CD14-positive monocyte (primary cell): ENCODE measurements around the gene ARHGAP21. TPM values are rescaled to one million over a fixed set of nuclear protein-coding genes. Genes with fewer than 3 reads are reported as not detected.

ENCODE experiments used
- DNase-seq, 3 donors: peaks; one replicate each; pipeline ENCODE4 v3.0.0-alpha.2; 2011 to 2022
- H2AFZ ChIP-seq: 2 replicates; pipeline ENCODE4 v1.6.0; 2012; ENCODE audit warnings: mild to moderate bottlenecking, low read depth, low read length, inconsistent platforms; ENCODE audit not compliant: insufficient read depth, poor library complexity, severe bottlenecking
- H3K27ac ChIP-seq, 2 donors: 1 replicate in 1 of 2; 2 replicates in 1 of 2; pipeline ENCODE4 v1.5.1; 2012 to 2013; ENCODE audit warnings: low read length in 2 of 2, control low read depth in 1 of 2, inconsistent platforms in 1 of 2, low read depth in 1 of 2, mild to moderate bottlenecking in 1 of 2
- H3K27me3 ChIP-seq, 2 donors: one replicate each; pipeline versions ENCODE4 v1.6.0 to v1.6.1; 2011 to 2013; ENCODE audit warnings: low read length in 2 of 2; ENCODE audit not compliant: control insufficient read depth in 2 of 2, insufficient read depth in 2 of 2
- H3K36me3 ChIP-seq, 2 donors: replicated peaks in 1 of 2; 1 replicate in 1 of 2; 2 replicates in 1 of 2; pipeline versions ENCODE4 v1.5.1 to v1.6.1; 2012 to 2013; ENCODE audit warnings: low read length in 2 of 2, control low read depth in 1 of 2, inconsistent platforms in 1 of 2, mild to moderate bottlenecking in 1 of 2; ENCODE audit not compliant: insufficient read depth in 2 of 2, control insufficient read depth in 1 of 2
- H3K4me1 ChIP-seq, 2 donors: 1 replicate in 1 of 2; 2 replicates in 1 of 2; pipeline versions ENCODE4 v1.5.1 to v1.6.1; 2012 to 2013; ENCODE audit warnings: low read length in 2 of 2, control low read depth in 1 of 2, inconsistent platforms in 1 of 2, mild to moderate bottlenecking in 1 of 2, moderate library complexity in 1 of 2; ENCODE audit not compliant: insufficient read depth in 2 of 2, control insufficient read depth in 1 of 2
- H3K4me2 ChIP-seq: replicated peaks from 2 replicates; pipeline ENCODE3; 2012; ENCODE audit warnings: low read length, moderate library complexity, mild to moderate bottlenecking; ENCODE audit not compliant: poor library complexity, severe bottlenecking; ENCODE audit errors: extremely low read depth
- H3K4me3 ChIP-seq, 3 experiments: fragments of 200-600 bp in 1 of 3; sonication (generic) in 1 of 3; replicated peaks in 1 of 3; 1 replicate in 2 of 3; 2 replicates in 1 of 3; pipeline ENCODE4 v1.5.1; 2011 to 2013; ENCODE audit warnings: low read length in 3 of 3, mild to moderate bottlenecking in 3 of 3, control low read depth in 2 of 3, low read depth in 2 of 3, inconsistent platforms in 1 of 3, moderate library complexity in 1 of 3
- H3K79me2 ChIP-seq: 2 replicates; pipeline ENCODE4 v1.6.0; 2012; ENCODE audit warnings: mild to moderate bottlenecking, control low read depth, inconsistent platforms, low read length, moderate library complexity; ENCODE audit not compliant: insufficient read depth
- H3K9ac ChIP-seq: 2 replicates; pipeline ENCODE4 v1.6.0; 2017; ENCODE audit warnings: low read length, mild to moderate bottlenecking; ENCODE audit not compliant: insufficient read depth, poor library complexity, severe bottlenecking
- H3K9me3 ChIP-seq, 2 donors: replicated peaks in 1 of 2; 1 replicate in 1 of 2; 2 replicates in 1 of 2; pipeline versions ENCODE4 v1.5.1 to v1.6.1; 2012 to 2013; ENCODE audit warnings: low read length in 2 of 2, control low read depth in 1 of 2; ENCODE audit not compliant: control insufficient read depth in 1 of 2, insufficient read depth in 1 of 2
- H4K20me1 ChIP-seq: 2 replicates; pipeline ENCODE4 v1.6.0; 2012; ENCODE audit warnings: mild to moderate bottlenecking, low read length, control low read depth, moderate library complexity; ENCODE audit not compliant: insufficient read depth
- H3K27ac Mint-ChIP-seq, 7 donors: one replicate each; pipeline ENCODE4 v1.8.0; 2020; ENCODE audit warnings: mild to moderate bottlenecking in 7 of 7, mixed read lengths in 7 of 7, moderate library complexity in 6 of 7, inconsistent platforms in 2 of 7
- H3K27me3 Mint-ChIP-seq, 3 donors: one replicate each; pipeline ENCODE4 v1.8.0; 2021 to 2022; ENCODE audit warnings: low read depth in 3 of 3, mild to moderate bottlenecking in 3 of 3, mixed read lengths in 3 of 3, moderate library complexity in 3 of 3, inconsistent platforms in 1 of 3
- H3K36me3 Mint-ChIP-seq, 2 donors: one replicate each; pipeline ENCODE4 v1.8.0; 2020; ENCODE audit warnings: mixed read lengths in 2 of 2, inconsistent platforms in 1 of 2, mild to moderate bottlenecking in 1 of 2
- H3K4me1 Mint-ChIP-seq: one replicate; pipeline ENCODE4 v1.8.0; 2020; ENCODE audit warnings: mild to moderate bottlenecking, mixed read lengths
- H3K4me3 Mint-ChIP-seq, 2 donors: one replicate each; pipeline ENCODE4 v1.8.0; 2020; ENCODE audit warnings: mild to moderate bottlenecking in 2 of 2, mixed read lengths in 2 of 2, moderate library complexity in 1 of 2
- H3K9me3 Mint-ChIP-seq, 7 donors: one replicate each; pipeline ENCODE4 v1.8.0; 2020 to 2022; ENCODE audit warnings: mixed read lengths in 7 of 7, mild to moderate bottlenecking in 6 of 7, moderate library complexity in 6 of 7, inconsistent platforms in 2 of 7
- CTCF ChIP-seq: fragments of 200-600 bp; IDR thresholded peaks from one replicate; pipeline ENCODE4 v1.8.0; 2022; ENCODE audit warnings: antibody characterized with exemption, mild to moderate bottlenecking
- WGBS: methylation state at CpG from one replicate; pipeline ENCODE4 v1.1.5; 2013; ENCODE audit warnings: missing lambda C conversion rate; ENCODE audit not compliant: insufficient coverage; 5-methylcytosine and 5-hydroxymethylcytosine counted together
- intact Hi-C, 2 donors: fragments of 100-400 bp; cut with micrococcal nuclease; formaldehyde crosslinking; loops; one replicate each; pipeline versions ENCODE4 v1.15.0 to v1.15.1; 2023
- polyA plus RNA-seq, 3 donors: library from polyadenylated mRNA; depleted of rRNA in 1 of 3; unstranded in 2 of 3; stranded (reverse) in 1 of 3; fragments of 300-500 nt in 2 of 3; fragments of >200 nt in 1 of 3; fragmentation: Illumina TruSeq in 2 of 3; gene quantifications; 1 replicate in 2 of 3; 2 replicates in 1 of 3; pipeline ENCODE4 v1.2.3, GENCODE V29; 2012 to 2021

Gene ARHGAP21
- polyA plus RNA-seq, 3 donors = 2.1 to 20.0 (median 3.4) TPM

- Histone ChIP-seq H3K36me3 (no peaks in the 10 kb centered on the region), H3K9me3 (no peaks in the 10 kb centered on the region), H3K4me1 (no peaks in the 10 kb centered on the region), H3K4me3 (no peak overlapping the region), H3K4me2 (no peak overlapping the region), H3K27ac (no peak overlapping the region), H4K20me1 (no peaks in the 10 kb centered on the region), H2AFZ (no peak overlapping the region), H3K27me3 (no peaks in the 10 kb centered on the region), H3K79me2 (no peaks in the 10 kb centered on the region), H3K9ac (no peak overlapping the region)
- H3K27me3 Mint-ChIP-seq = peaks cover 0 to 3% (median 1%) of the 10 kb centered on the region in 3 donors
- peaks cover 3% of the 10 kb centered on the region for H3K4me1 Mint-ChIP-seq
- no peaks in the 10 kb centered on the region for H3K36me3 Mint-ChIP-seq
- H3K27ac Mint-ChIP-seq = no peak overlapping the region
- no peak for DNase-seq
- H3K9me3 Mint-ChIP-seq = peaks cover 0 to 6% (median 3%) of the 10 kb centered on the region in 7 donors
- intact Hi-C loops = no loop called here
- no peak overlapping the region for H3K4me3 Mint-ChIP-seq
- 95% methylated on average over 6 of the region's 7 CpGs for WGBS
- no peak for TF ChIP-seq CTCF
These were observed 169.7 kb downstream of the ARHGAP21 start for GRCh38 chr10:24554036-24554435.

- 85% methylated on average over 6 of the region's 10 CpGs for WGBS
- no peak for DNase-seq
- Histone ChIP-seq H4K20me1 (no peaks in the 10 kb centered on the region), H3K4me1 (no peaks in the 10 kb centered on the region), H3K9me3 (no peaks in the 10 kb centered on the region), H3K9ac (no peak overlapping the region), H2AFZ (no peak overlapping the region), H3K36me3 (no peaks in the 10 kb centered on the region), H3K4me2 (no peak overlapping the region), H3K4me3 (no peak overlapping the region), H3K27me3 (no peaks in the 10 kb centered on the region), H3K27ac (no peak overlapping the region), H3K79me2 (no peaks in the 10 kb centered on the region)
- Mint-ChIP-seq H3K4me1 (peaks cover 3% of the 10 kb centered on the region), H3K9me3 (peaks cover 0 to 6% (median 3%) of the 10 kb centered on the region in 7 donors), H3K27ac (no peak overlapping the region), H3K36me3 (no peaks in the 10 kb centered on the region), H3K27me3 (peaks cover 0 to 3% (median 3%) of the 10 kb centered on the region in 3 donors), H3K4me3 (no peak overlapping the region)
- intact Hi-C loops = no loop called here
- no peak for TF ChIP-seq CTCF
These were observed 170.6 kb downstream of the ARHGAP21 start for GRCh38 chr10:24553051-24553612.
